HG03045 (cell line): Measurements from ENCODE around the gene PRPF8.
A peak's percentile ranks its signal among the peaks of the same experiment; 100 is the strongest.
"Not testable (repeated sequence)": the region's sequence is repeated elsewhere in the genome, so short reads cannot be mapped to it uniquely, and the experiment has no call there.

Experiments used
- ATAC-seq: cut with Tn5 transposase; IDR thresholded peaks from one replicate; pipeline ENCODE4 v1.9.1; 2021; ENCODE audit warnings: mild to moderate bottlenecking, moderate library complexity; ENCODE audit not compliant: unreplicated experiment

PRPF8 gene

GRCh38 chr17:1684378-1685189, at the start of gene PRPF8:
PRPF8 (minus strand) TSS chr17:1684867; CDS start chr17:1684571, 296 bp downstream.
- peak; percentile 96 for ATAC-seq

GRCh38 chr17:1733759-1734158, 49.1 kb upstream of the PRPF8 start:
- ATAC-seq, result no peak

- no peak for ATAC-seq
Measured at GRCh38 chr17:1732833-1733321, 48.2 kb upstream of the PRPF8 start.

GRCh38 chr17:1732241-1732832, 47.7 kb upstream of the PRPF8 start:
- no peak for ATAC-seq

- ATAC-seq, result no peak
Measured at GRCh38 chr17:1731194-1731506, 46.5 kb upstream of the PRPF8 start.

GRCh38 chr17:1730326-1731193, 45.9 kb upstream of the PRPF8 start:
- no peak for ATAC-seq

- ATAC-seq, result no peak
Measured at GRCh38 chr17:1729966-1730325, 45.3 kb upstream of the PRPF8 start.

- ATAC-seq, result no peak
Measured at GRCh38 chr17:1727876-1728630, 43.4 kb upstream of the PRPF8 start.

GRCh38 chr17:1727258-1727789, 42.7 kb upstream of the PRPF8 start:
- ATAC-seq, result no peak

- ATAC-seq, result no peak
Measured at GRCh38 chr17:1726626-1727257, 42.1 kb upstream of the PRPF8 start.

GRCh38 chr17:1725642-1726511, 41.2 kb upstream of the PRPF8 start:
- ATAC-seq, result no peak

GRCh38 chr17:1724869-1725641, 40.4 kb upstream of the PRPF8 start:
- ATAC-seq, result peak; percentile 34

GRCh38 chr17:1724351-1724868, 39.7 kb upstream of the PRPF8 start, which contains the start of gene WDR81:
WDR81 (plus strand) TSS chr17:1724704; CDS start chr17:1724960, 256 bp downstream.
- peak; percentile 55 for ATAC-seq

GRCh38 chr17:1722022-1722421, 37.4 kb upstream of the PRPF8 start:
- ATAC-seq, result not testable (repeated sequence)

- ATAC-seq, result no peak
Measured at GRCh38 chr17:1720856-1721386, 36.3 kb upstream of the PRPF8 start.

- ATAC-seq, result no peak
Measured at GRCh38 chr17:1718362-1719165, 33.9 kb upstream of the PRPF8 start.
